KMS-11 (cell line): ENCODE measurements around the gene CSK.
A peak's percentile ranks its signal among the peaks of the same experiment; 100 is the strongest.

Experiments
- H2AFZ ChIP-seq: fragments of 200-600 bp; sonication (generic); 2 replicates; pipeline ENCODE4 v1.6.1; 2016; ENCODE audit warnings: antibody characterized with exemption, mixed run types, low read depth
- H3K27ac ChIP-seq: fragments of 200-600 bp; sonication (generic); 2 replicates; pipeline ENCODE4 v1.6.1; 2016; ENCODE audit warnings: mild to moderate bottlenecking, mixed run types
- H3K27me3 ChIP-seq: fragments of 200-600 bp; sonication (generic); 2 replicates; pipeline ENCODE4 v1.6.1; 2017; ENCODE audit warnings: mild to moderate bottlenecking, low read depth, mixed run types, moderate library complexity; ENCODE audit not compliant: insufficient read depth
- H3K36me3 ChIP-seq: fragments of 200-600 bp; sonication (generic); 2 replicates; pipeline ENCODE4 v1.6.1; 2017; ENCODE audit warnings: mild to moderate bottlenecking, mixed run types; ENCODE audit not compliant: insufficient read depth
- H3K4me1 ChIP-seq: fragments of 200-600 bp; sonication (generic); 2 replicates; pipeline ENCODE4 v1.6.1; 2016; ENCODE audit warnings: mild to moderate bottlenecking, low read depth, mixed run types; ENCODE audit not compliant: poor library complexity, severe bottlenecking
- H3K4me2 ChIP-seq: fragments of 200-600 bp; sonication (generic); 2 replicates; pipeline ENCODE4 v1.7.0; 2016; ENCODE audit warnings: mild to moderate bottlenecking, mixed run types
- H3K4me3 ChIP-seq: fragments of 200-600 bp; sonication (generic); IDR thresholded peaks from 2 replicates; pipeline ENCODE4 v1.6.1; 2017; ENCODE audit warnings: low read depth, low read length, mixed read lengths; ENCODE audit not compliant: insufficient read depth
- H3K79me2 ChIP-seq: fragments of 200-600 bp; sonication (generic); 2 replicates; pipeline ENCODE4 v1.6.1; 2016; ENCODE audit warnings: low read depth, mixed run types; ENCODE audit not compliant: insufficient read depth
- H3K9ac ChIP-seq: fragments of 200-600 bp; sonication (generic); 2 replicates; pipeline ENCODE4 v1.6.1; 2016; ENCODE audit warnings: mild to moderate bottlenecking, mixed run types
- H4K20me1 ChIP-seq: fragments of 200-600 bp; sonication (generic); 2 replicates; pipeline ENCODE4 v1.6.1; 2016; ENCODE audit warnings: mild to moderate bottlenecking, mixed run types; ENCODE audit not compliant: insufficient read depth
- CTCF ChIP-seq: fragments of 200-600 bp; sonication (generic); conservative IDR thresholded peaks from 2 replicates; pipeline ENCODE4 v1.6.1; 2017; ENCODE audit warnings: low read depth, mild to moderate bottlenecking, antibody characterized with exemption, low read length, moderate library complexity, mixed read lengths

CSK gene

GRCh38 chr15:74773329-74773728, 8.6 kb upstream of the CSK start:
- no peaks in the 10 kb centered on the region; the same call in 1 of the 2 replicates for H3K27me3 ChIP-seq
- H3K79me2 ChIP-seq: no peaks in the 10 kb centered on the region
- TF ChIP-seq CTCF: no peak
- H2AFZ ChIP-seq: no peak overlapping the region; the same call in 1 of the 2 replicates
- H3K4me3 ChIP-seq: no peak overlapping the region
- peak overlapping the region; percentile 50; the same call in 1 of the 2 replicates for H3K4me2 ChIP-seq
- H4K20me1 ChIP-seq: no peaks in the 10 kb centered on the region
- H3K4me1 ChIP-seq: peaks cover 66% of the 10 kb centered on the region
- peak overlapping the region; percentile 10; the same call in 1 of the 2 replicates for H3K27ac ChIP-seq
- H3K9ac ChIP-seq: peak overlapping the region; percentile 5; the same call in 1 of the 2 replicates
- no peaks in the 10 kb centered on the region for H3K36me3 ChIP-seq

- peak overlapping the region; percentile 5; the same call in 1 of the 2 replicates for H3K9ac ChIP-seq
Observed at GRCh38 chr15:74773731-74774252, 8.1 kb upstream of the CSK start.

DNA sequence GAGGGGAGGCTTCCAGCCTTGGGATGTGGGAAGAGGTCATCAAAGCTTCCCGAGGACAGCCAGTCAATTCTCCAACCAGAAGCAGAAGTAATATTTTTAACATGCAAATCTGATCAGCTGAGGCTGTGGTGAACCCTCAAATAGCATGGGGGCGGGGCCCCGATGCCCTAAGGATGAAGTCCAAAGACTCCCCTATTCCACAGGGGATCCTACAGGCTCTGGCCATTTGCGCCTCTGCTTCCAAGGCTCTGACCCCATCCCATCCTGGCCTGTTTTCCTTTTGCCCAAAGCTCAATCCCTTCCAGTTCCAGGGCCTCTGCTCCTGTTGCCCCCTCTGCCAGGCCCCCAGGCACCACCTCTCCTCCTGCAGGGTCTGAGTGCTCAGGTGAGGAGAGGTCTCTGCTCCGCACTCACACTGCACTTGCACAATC, 6.7 kb upstream of the CSK start:
- Histone ChIP-seq H3K4me1 (peaks cover 78% of the 10 kb centered on the region), H4K20me1 (no peaks in the 10 kb centered on the region), H3K4me2 (no peak overlapping the region), H3K4me3 (no peak overlapping the region), H3K79me2 (no peaks in the 10 kb centered on the region), H3K27me3 (no peaks in the 10 kb centered on the region; the same call in 1 of the 2 replicates), H3K9ac (no peak overlapping the region), H3K27ac (no peak overlapping the region), H3K36me3 (no peaks in the 10 kb centered on the region), H2AFZ (no peak overlapping the region)
- TF ChIP-seq CTCF: no peak

More at GRCh38 chr15:74773731-74774252, 8.1 kb upstream of the CSK start:
- H4K20me1 ChIP-seq: no peaks in the 10 kb centered on the region
- H2AFZ ChIP-seq: no peak overlapping the region; the same call in 1 of the 2 replicates
- H3K27me3 ChIP-seq: no peaks in the 10 kb centered on the region; the same call in 1 of the 2 replicates
- H3K36me3 ChIP-seq: no peaks in the 10 kb centered on the region
- H3K27ac ChIP-seq: peak overlapping the region; percentile 10; the same call in 1 of the 2 replicates
- peak overlapping the region; percentile 50; the same call in 1 of the 2 replicates for H3K4me2 ChIP-seq
- no peak overlapping the region for H3K4me3 ChIP-seq
- peaks cover 67% of the 10 kb centered on the region for H3K4me1 ChIP-seq
- H3K79me2 ChIP-seq: no peaks in the 10 kb centered on the region
- no peak for TF ChIP-seq CTCF

GRCh38 chr15:74775894-74776293, 6.0 kb upstream of the CSK start:
- Histone ChIP-seq H3K4me1 (peaks cover 83% of the 10 kb centered on the region), H3K27me3 (no peaks in the 10 kb centered on the region), H3K36me3 (no peaks in the 10 kb centered on the region), H4K20me1 (no peaks in the 10 kb centered on the region), H3K79me2 (no peaks in the 10 kb centered on the region), H2AFZ (no peak overlapping the region), H3K9ac (no peak overlapping the region), H3K4me2 (no peak overlapping the region), H3K4me3 (no peak overlapping the region), H3K27ac (no peak overlapping the region)
- no peak for TF ChIP-seq CTCF
